Activated CD4-positive, alpha-beta T cell treated with anti-CD3 and anti-CD28 coated beads, Interleukin-10, Interleukin-2, amounts not matched to agents 100 ng/mL and 50 ng/mL, durations not matched to agents 16 hours and 8 hours (primary cell): ENCODE measurements around the gene RXRA.

Experiments used
- DNase-seq: peaks from one replicate; pipeline ENCODE4 v3.0.0-alpha.2; 2020

RXRA gene

DNA sequence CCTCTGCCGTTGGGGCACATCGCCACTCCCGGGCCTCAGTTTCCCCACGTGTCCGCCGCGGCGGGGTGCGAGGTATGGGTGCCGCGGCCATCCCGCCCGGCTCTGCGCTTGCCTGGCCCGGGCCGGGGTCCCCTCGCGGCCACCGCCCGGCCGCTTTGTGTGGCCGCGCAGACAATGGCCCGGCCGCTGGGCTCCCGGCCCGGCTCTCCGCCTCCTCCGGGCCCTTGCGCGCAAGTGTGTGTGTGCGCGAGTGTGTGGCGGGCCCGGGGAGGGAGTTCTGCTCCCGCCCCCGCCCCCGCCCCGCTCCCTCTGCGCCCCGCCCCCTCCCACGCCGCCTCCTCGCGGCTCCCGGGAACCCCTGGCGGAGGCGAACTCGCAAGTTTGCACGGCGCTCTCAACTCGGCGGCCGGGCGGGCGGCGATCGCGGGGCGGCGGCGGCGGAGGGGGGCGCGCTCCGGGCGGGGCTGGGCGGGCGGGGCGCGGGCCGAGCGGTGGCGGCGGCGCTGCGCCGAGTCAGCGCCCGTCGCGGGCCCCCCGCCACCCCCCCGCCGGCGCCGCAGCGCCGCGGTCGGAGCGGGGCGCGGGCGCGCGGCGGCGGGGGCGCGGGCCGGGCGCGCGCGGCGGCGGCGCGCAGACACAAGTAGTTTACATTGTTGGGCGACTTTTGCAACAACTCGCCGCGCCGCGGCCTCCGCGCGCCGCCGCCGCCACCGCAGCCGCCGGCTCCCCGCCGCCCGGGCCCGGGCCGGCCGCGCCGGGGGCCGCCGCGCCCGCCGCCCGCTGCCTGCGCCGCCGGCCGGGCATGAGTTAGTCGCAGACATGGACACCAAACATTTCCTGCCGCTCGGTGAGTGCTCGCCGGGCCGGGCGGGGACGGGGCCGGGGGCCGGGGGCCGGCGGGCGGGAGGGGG is at the start of gene RXRA:
Gene RXRA, plus strand, starts transcription at position 643 of the 911 bp plus-strand sequence. Its CDS starts 177 bp downstream, at position 820.
- peak; percentile 23 for DNase-seq

DNA sequence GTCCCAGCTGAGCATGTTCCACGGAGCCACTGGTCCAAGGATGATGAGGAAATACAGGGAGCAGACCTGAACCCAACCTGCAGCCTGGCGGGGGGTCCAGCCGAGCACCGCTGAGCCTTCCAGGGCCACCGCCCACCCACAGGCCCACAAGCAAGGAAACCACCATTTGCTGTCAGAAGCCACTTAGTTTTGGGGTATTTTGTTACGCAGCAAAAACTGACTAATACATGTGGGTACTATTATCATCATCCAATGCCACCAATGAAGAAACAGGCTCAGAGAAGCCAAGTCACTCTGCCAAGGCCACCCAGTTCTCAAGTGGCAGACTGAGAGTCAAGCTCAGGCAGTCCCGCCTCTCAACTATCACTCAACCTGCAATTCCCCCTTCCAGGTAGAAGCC is 48.0 kb upstream of the RXRA start:
- DNase-seq: no peak

DNA sequence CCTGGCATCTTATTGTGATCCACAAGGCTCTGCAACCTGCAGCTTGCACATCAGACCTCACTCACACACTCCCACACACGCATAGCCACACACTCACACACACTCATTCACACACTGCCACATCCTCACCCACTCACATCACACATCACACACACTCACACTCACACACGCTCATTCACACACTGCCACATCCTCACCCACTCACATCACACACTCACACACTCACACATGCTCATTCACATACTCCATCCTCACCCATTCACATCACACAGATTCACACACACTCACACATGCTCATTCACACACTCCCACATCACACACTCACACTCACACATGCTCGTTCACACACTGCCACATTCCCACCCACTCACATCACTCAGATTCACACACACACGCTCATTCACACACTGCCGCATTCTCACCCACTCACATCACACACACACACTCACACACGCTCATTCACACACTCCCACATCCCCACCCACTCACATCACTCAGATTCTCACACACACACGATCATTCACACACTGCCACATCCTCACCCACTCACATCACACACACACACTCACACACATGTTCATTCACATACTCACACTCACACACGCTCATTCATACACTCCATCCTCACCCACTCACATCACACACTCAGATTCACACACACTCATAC is 47.1 kb upstream of the RXRA start:
- no peak for DNase-seq

DNA sequence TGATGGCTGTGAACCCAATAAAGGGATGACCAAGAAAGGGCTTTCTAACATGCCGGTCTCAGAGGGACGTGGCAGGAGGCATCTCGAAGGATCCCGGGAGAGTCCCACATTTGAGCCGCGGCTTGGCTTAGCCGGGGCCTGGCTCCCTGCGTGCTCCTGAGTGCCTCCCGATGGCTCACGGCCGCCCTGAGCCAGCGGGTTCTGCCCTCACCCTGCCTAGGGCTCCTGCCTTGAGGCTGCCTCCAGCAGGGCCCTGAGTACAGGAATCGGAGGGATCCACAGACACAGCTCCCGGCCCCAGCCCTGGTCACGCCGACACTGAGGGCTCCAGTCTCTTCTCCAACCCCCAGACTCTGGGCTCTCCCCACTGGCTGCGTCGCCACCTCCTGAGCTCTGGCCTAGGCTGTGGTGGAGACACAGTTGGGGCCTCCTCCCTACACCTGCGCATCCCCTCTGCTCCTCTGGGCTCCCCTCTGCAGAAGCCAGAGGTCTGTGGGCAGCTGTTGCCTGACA is 44.1 kb upstream of the RXRA start:
- no peak for DNase-seq

DNA sequence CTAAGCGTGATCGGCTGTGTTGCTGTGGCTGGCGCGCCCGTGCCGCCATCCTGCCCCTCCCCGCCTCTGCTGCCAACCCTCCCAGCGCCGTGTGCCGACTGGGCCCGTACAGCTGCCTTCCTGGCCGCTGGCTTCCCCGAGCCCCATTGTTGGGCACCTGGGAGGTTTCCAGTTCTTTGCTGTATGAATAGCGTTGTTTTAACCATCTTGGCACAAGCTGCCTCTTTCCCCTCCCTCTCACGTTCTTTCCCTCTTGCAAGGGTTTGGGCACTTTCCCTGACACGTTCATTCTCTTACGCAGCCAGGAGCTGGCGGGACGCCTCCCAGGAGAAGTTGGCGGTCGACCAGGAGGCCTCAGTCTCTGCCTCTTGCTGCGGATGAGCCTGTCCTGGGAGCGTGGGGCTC is 43.1 kb upstream of the RXRA start:
- no peak for DNase-seq

DNA sequence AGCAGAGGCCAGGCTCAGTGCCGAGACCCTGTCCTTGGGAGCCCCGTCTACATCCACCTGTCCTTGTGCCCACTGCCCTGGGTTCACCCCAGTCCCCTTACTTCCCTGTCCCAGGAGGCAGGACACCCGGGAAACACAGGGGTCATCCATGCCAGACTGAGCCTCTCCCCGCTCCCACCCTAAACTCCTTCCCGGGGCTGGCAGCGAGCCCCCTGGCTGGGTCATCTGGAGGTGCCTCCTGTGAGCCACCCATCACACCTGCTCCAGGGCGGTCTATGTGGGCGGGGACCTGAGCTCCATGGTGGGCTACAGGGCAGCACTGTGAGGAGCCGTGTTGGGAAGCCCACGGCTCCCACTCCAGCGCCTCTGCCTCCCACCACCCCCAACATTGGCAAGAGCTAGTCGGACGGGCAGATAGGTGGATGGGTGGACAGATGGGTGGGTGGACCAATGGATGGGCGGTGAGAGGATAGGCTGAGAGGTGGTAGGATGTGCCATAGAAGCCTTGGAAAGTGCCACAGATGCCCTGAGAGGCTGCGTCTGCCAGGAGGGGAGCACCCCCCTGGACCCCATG is 42.5 kb upstream of the RXRA start:
- no peak for DNase-seq

DNA sequence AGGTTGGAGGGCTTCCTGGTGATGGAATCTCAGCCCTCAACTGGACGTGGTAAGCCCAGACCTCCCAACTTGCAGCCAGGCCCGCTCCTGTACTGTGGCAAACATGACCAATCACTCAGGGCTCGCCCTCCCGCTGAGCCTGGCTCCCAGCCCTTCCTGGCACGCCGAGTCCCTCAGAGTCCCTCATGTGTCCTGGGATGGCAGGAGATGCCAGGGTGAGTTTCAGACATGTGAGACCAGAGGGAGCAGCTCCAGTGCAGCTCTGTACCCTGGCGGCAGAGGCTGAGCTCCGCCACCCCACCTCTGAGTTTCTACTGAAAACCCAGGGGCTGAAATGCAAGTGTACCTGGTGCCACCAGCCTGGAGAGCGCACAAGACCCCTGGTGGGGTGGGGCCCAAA is 42.0 kb upstream of the RXRA start:
- no peak for DNase-seq

DNA sequence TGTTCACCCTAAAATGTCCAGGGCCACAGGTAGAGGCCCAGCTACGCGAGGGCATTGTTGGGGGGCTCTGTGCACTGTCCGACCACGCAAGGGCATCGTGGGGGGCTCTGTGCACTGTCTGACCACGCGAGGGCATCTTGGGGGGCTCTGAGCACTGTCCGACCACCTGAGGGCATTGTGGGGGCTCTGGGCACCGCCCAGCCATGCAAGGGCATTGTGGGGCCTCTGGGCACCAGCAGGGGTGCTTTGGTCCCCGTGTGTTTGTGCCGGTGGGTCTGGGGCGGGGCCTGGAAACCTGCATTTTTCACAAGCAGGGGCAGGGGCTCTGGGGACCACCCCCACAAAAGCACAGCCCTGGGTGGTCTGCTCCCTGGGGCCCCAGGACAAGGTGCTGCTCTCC is 41.5 kb upstream of the RXRA start:
- DNase-seq: no peak

DNA sequence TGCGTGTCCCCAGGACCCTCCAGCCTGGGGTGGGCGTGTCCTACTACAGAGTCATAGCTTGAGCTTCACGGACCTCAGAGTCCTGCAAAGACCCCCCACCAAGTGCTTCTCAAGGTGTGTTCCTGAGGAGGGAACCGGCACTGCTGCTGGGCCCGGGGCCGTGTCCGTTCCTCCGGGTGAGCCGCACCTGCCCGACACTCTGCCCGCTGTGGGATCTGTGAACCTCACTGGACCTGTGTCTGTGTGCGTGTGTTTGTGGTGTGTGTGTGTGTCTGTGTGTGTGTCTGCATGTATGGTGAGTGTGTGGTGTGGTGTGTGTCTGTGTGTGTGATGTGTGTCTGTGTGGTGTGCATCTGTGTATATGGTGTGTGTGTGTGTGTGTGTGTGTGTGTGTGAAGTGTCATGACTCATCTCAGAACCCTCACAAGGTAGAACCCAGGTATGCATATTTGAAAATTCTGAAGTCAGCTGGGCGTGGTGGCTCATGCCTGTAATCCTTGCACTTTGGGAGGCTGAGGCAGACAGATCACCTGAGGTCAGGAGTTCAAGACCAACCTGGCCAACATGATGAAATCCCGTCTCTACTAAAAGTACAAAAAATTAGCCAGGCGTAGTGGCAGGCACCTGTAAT is 40.9 kb upstream of the RXRA start:
- no peak for DNase-seq

DNA sequence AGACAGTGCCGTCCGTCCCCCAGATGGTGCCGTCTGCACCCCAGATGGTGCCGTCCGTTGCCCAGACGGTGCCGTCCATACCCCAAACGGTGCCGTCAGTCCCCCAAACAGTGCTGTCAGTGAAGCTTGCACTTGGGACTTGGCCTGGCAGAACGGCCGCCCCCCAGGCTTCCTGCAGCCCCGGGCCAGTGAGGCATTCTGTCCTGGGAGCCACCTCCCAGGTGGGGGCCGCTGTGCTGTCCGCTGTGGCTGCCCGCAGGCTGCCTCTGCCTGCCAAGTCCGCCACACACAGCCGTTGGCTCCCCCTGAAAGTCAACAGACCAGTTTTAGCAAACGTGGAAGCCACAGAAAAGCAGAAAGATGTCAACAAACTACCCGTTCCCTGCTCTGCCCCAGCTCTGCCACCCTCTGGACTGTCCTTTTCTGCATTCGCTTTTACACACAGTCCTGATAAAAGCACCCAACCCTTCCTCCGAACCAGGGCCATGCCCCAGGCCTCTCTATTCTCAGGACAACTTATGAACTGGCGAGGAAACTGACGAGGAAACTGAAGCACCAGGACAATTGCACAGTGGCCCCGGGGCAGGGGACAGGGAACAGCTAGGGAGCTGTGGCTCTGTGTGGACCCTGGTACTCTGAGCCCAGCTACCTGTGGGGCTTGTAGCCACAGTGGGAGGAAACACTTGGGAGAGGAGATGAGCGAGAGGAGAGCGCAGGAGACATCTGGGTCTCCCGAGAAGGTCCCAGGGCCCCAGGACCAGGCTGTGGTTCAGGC is 39.6 kb upstream of the RXRA start:
- DNase-seq: no peak

DNA sequence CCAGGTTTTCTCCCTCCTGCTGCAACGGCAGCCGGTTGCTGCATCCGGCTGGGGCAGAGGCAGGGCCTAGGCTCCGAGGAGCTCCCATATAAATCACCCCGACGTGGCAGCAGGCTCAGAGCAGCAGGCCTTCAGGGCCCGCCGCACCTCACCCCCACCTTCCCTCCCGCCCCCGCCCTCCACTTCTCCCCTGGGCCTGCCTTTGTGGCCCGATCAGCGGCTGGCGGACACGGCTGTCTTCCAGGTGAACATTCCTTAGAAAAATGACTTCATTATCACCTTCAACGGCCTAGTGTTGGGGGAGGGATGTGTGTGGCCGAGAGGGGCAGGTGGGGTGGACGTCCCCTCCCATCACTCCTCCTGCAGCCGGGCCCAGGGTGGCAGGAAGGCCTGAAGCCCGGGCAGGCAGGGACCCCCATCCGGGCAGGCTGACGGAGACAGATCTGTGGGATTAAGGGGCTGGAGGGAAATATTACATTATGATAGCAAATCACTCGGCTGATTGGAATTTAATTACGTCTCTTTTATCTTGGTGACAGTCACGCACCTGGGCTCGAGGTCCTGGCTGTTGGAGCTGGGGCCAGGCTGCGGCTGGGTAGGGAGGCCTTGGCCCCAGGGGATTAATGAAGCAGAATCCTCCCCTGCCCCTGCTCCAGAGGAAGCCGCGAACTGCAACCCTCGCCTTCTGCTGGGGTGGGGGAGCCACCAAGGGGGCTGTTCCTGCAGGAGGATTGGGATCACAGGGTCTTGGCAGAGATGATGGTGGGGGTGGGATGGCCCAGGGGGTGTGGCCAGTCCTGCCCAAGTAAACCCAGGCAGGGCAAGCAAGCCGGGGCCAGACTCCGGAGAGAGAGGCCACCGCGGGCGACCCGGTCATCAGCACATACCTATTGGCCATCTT is 38.4 kb upstream of the RXRA start:
- DNase-seq: no peak

DNA sequence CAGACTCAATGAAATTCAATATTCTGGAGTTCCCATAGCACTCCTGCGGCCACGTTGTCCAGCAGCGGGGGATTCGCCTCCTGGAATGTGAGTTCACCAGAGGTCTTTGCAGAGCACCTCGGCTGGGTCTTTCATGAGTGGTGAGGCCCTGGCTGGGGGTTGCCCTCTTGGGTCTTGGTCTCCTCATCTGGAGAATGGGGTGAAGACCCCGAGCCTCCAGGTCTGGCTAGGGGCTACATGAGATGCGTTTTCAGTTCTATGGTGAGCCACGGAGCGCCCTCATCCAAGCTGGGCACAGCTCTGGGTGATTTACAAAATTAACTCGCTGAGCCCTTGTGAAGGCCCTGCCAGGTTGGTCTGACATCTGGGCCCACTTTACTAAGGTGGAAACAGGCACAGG is 37.5 kb upstream of the RXRA start:
- no peak for DNase-seq

DNA sequence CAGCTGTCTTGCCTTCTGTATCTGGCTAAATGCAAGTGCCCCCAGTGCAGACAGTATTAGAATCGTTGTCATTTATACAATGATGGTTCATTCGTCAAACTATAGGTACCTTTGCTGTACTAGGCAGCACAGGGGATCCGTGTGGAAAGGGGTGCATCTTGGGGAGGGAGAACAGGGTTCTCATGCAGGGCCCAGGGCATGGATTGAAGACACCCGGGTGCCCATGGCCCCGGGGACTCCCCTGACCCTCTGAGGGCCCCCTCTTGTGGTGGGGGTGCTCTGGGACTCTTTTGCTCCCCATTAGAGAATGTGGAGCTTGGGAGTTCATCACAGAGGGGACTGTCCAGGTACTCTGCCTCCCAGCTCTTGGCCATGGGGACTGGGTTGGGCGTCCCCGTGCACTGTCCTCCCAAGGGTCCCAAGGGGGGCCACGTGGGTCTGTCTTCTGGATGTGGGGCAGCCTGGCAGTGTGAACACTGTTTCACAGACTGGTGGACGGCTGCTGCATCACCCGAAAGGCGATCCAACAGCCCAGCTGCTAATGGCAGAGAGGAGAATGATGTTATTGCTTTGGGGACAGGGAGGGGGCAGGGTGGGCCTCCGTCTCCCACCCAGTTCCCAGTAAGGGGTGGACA is 36.9 kb upstream of the RXRA start:
- no peak for DNase-seq

DNA sequence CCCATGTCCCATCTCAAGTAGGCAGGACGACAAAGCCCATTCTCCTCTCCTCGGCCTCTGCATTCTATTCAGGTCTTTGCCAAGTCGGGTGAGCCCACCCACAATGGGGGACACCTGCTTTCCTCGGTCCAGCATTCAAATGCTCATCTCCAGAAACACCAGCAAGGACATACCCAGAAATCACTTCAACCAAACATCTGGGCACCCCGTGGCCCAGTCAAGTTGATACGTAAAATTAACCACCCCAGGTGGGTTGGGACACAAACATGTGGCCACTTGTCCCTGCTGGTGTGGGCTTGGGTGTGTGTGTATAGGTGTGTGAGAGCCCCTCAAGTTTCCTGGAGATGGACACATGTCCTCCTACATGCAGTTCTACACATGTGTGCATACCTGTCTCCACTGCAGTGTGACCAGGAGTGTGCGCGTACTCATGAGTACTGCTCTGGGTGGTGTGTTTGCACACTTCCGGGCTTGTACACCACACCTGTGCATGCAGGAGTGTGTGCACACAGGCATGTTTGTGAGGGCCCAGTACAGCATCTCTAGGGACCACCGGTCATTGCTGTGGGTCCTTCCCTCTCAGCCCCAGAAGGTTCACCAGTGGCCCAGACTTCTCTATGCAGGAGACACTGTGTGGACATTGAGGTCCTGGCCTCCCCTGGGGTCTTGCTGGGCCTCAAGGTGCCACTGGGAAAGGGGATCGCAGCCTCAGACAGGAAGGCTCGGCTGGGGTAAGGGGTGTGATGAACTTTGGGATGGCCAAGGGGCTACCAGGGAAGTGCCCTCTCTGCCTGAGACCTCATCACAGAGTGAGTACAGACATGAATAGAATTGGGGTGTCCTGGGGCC is 35.4 kb upstream of the RXRA start:
- DNase-seq: no peak

DNA sequence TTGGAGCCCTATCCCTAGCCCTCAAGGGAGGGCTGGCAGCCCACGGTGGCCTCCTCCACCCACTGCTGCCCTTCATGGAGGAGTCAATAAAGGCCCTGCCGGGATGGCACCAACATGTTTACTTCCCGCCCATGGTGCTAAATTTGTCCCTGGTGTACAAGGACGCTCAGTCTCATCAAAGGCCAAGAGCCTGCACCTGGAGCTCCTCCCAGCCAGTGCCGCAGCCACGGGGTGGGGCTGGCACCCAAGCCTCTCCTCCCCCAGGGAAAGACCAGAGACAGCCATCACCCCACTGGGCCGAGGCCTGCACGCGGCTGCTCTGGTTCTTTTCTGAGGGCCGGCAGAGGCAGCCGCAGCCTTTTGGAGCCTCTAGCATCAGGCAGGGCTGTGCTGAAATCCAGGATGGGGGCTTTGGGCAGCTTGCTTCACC is 34.8 kb upstream of the RXRA start:
- DNase-seq: no peak

DNA sequence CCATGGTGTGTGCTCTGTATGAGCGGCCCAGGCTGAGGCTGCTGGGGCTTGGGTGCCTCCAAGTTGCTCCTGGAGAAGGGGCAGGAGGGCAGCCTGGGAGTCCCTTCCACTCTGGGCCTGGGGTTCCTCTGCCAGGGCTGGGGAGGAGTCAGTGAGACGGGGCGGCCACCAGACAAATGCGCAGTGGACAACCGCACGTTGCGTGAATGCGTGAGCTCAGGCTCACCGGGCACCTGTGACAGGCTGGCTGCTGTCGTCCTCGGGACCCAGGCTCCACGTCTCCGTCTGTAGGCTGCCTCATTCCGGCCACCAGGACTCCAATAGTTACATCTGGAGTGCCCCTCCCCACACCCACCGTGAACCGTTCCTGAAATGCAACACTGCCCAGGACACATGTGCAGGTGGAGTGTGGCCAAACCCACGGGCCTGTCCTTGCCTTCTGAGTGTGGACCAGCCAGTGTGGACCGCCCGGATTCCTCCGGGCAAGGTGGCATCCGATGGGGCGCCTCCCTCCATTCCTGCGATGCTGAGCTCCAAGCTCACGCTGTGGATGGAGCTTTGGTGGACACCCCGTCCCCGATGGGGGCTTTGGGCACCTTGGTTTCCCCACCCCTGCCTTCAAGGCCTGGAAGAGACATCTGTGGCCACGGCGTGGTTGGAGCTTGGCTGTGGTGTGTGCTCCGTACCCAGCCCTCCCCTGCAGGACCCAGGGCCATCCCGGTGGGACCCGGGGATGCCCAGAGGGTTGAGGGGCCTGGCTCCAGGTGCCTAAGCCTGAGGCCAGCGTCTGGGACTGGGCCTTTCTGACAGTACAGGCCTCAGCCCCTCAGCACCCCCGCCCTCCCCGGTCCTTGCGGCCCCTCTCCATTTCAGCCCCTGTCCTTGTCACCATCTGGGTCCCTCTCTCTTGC is 34.0 kb upstream of the RXRA start:
- DNase-seq: no peak

DNA sequence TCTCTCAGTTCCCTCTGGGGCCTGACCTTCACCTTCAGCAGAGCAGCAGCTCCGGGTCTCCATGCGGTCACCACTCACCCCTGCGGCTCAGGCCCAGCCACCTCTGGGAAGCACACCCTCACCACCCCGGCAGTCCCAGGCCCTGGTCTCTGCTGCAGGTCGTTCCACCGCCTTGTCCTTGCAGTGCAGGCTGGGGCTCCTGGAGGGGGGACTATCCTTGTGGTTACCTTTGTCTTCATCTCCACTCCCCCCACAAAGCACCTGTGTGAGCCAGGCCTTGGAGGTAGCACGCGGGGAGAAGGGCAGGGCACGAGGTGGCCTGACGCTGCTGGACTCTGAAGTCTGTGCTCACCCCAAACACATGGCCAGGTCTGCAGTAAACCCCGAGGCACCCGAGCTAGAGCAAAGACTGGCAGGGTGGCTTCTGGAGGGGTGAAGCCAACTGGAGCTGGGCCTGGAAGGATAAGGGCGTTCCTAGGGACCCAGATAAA is 33.2 kb upstream of the RXRA start:
- no peak for DNase-seq

DNA sequence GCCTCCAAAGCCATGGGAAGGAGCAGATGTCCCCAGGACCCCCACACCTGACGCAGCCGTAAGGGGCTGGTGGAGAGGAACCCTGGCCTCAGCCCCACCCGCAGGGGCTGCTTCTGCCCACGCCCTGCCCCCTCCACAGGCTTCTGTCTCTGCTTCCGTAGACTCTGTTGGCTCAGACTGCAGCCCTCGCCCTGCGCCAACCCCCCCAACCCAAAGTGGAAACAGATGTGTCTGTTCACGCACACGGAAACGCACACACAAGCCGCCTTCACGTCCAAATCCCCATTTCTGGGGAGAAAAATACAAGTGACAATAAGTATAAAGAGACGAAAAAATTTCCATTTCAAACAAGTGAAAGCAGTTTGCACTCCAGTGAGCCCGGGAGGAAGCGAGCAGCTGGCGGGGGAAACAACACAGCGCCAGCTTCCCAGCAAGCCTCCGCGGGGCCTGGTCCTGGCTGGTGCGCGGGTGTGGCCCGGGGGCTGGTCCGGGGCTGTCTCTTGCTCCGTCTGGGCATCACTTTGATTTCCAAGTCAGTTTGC is 32.6 kb upstream of the RXRA start:
- DNase-seq: no peak
